Upper lobe of left lung (tissue), 6 donors: ENCODE results near the gene WBP2. TPM values are rescaled to one million over a fixed set of nuclear protein-coding genes. Genes with fewer than 3 reads are reported as not detected.

Source experiments
- ATAC-seq, 2 donors: fragments of 200-7000 bp; cut with Tn5 transposase; one replicate each; pipeline ENCODE4 v1.9.1; 2022; ENCODE audit warnings: mild to moderate bottlenecking in 2 of 2, moderate library complexity in 2 of 2; ENCODE audit not compliant: low FRiP score in 2 of 2
- DNase-seq, 2 donors: peaks; one replicate each; pipeline ENCODE4 v3.0.0-alpha.2; 2019 to 2020
- H3K27ac ChIP-seq, 4 donors: fragments of 200-600 bp; sonication (generic); one replicate each; pipeline ENCODE4 v1.5.1; 2016 to 2019
- H3K27me3 ChIP-seq, 4 donors: fragments of 200-600 bp; sonication (generic); one replicate each; pipeline ENCODE4 v1.5.1; 2017 to 2019
- H3K36me3 ChIP-seq, 4 donors: fragments of 200-600 bp; sonication (generic); one replicate each; pipeline ENCODE4 v1.5.1; 2016 to 2019
- H3K4me1 ChIP-seq, 4 donors: fragments of 200-600 bp; sonication (generic); one replicate each; pipeline ENCODE4 v1.5.1; 2018 to 2019
- H3K4me3 ChIP-seq, 4 donors: fragments of 200-600 bp; sonication (generic); one replicate each; pipeline ENCODE4 v1.5.1; 2017 to 2019; ENCODE audit warnings: mild to moderate bottlenecking in 2 of 4, moderate library complexity in 1 of 4
- H3K9me3 ChIP-seq, 4 donors: fragments of 200-600 bp; sonication (generic); one replicate each; pipeline ENCODE4 v1.5.1; 2018 to 2019
- CTCF ChIP-seq, 6 experiments: fragments of 450-650 bp in 4 of 6; fragments of 200-600 bp in 2 of 6; sonication (generic) in 2 of 6; IDR thresholded peaks; one replicate each; pipeline ENCODE4 v1.5.1; 2016 to 2019; ENCODE audit warnings: antibody characterized with exemption in 6 of 6
- EP300 ChIP-seq, 4 donors: sonication (generic); formaldehyde crosslinking; IDR thresholded peaks; one replicate each; pipeline ENCODE4 v1.5.1; 2017; ENCODE audit warnings: antibody characterized with exemption in 4 of 4, control low read depth in 2 of 4
- POLR2A ChIP-seq, 4 donors: fragments of 450-650 bp; IDR thresholded peaks; one replicate each; pipeline ENCODE4 v1.5.1; 2016 to 2017; ENCODE audit warnings: antibody characterized with exemption in 4 of 4, mild to moderate bottlenecking in 2 of 4
- POLR2AphosphoS5 ChIP-seq, 2 donors: sonication (generic); formaldehyde crosslinking; IDR thresholded peaks; one replicate each; pipeline ENCODE4 v1.5.1; 2017; ENCODE audit warnings: antibody characterized with exemption in 2 of 2
- WGBS, 2 donors: methylation state at CpG; one replicate each; pipeline ENCODE4 v1.1.5; 2017 to 2018; 5-methylcytosine and 5-hydroxymethylcytosine counted together
- total RNA-seq, 6 donors: library from RNA; depleted of rRNA in 4 of 6; stranded (reverse); fragments of >200 nt in 4 of 6; gene quantifications; one replicate each; pipeline versions ENCODE4 v1.1.0 to v1.2.1, GENCODE V29; 2016 to 2021
- donor health status: DM: no; HTN: no; CAD: no; lungs with moderate emphysema.
- donor health status: DM: no; HTN: yes; CAD: no; lungs with severe emphysema.

Gene WBP2
- total RNA-seq, 6 donors from 2014 or later = 70.1 to 183 (median 87.8) TPM

- ATAC-seq (peak in 1 of 2 donors; percentile 0), DNase-seq (peak in 1 of 2 donors; percentile 26)
- peaks cover 21 to 34% (median 24%) of the 10 kb centered on the region in 4 donors for H3K4me1 ChIP-seq
- TF ChIP-seq POLR2AphosphoS5 (IDR thresholded peaks at IDR 0.05) = no peak
- TF ChIP-seq EP300 (IDR thresholded peaks at IDR 0.05) = no peak
- TF ChIP-seq POLR2A (IDR thresholded peaks at IDR 0.05) = no peak
- no peak for TF ChIP-seq CTCF (IDR thresholded peaks at IDR 0.05)
- peak overlapping the region; percentile 90 to 94 (median 94) for H3K27ac ChIP-seq
- no peaks in the 10 kb centered on the region for H3K27me3 ChIP-seq
- H3K4me3 ChIP-seq = peak overlapping the region; percentile 26 to 97 (median 76)
- H3K36me3 ChIP-seq = peaks cover 16 to 52% (median 44%) of the 10 kb centered on the region in 4 donors
- 61 to 76% methylated on average over 14 to 25 of the region's 37 CpGs for WGBS, 2 donors
- no peaks in the 10 kb centered on the region for H3K9me3 ChIP-seq
Measured at GRCh38 chr17:75897160-75898019, 42.3 kb upstream of the WBP2 start.

GRCh38 chr17:75896415-75897159 is 41.5 kb upstream of the WBP2 start, which contains the start of gene TRIM65:
TRIM65 (minus strand) TSS chr17:75896951; CDS start chr17:75896937, 14 bp downstream.
- H3K4me3 ChIP-seq = peak within 1 kb of the TSS; percentile 26 to 97 (median 76)
- WGBS, 2 donors = 0% methylated on average over 13 of the region's 102 CpGs; no CpG with 5 or more reads in 1 of the 2 donors
- no peaks in the 10 kb centered on the region for H3K9me3 ChIP-seq
- no peaks in the 10 kb centered on the region for H3K27me3 ChIP-seq
- H3K4me1 ChIP-seq = peaks cover 21 to 34% (median 24%) of the 10 kb centered on the region in 4 donors
- H3K36me3 ChIP-seq = peaks cover 16 to 52% (median 44%) of the 10 kb centered on the region in 4 donors
- ATAC-seq (peak; percentile 81 to 93), DNase-seq (peak; percentile 84 to 97)
- peak within 1 kb of the TSS; percentile 90 to 94 (median 94) for H3K27ac ChIP-seq
- peak in 3 of 4 donors; percentile 69 to 92 (median 72) for TF ChIP-seq POLR2A (IDR thresholded peaks at IDR 0.05)
- TF ChIP-seq EP300 (IDR thresholded peaks at IDR 0.05) = no peak
- peak; percentile 60 to 77 for TF ChIP-seq POLR2AphosphoS5 (IDR thresholded peaks at IDR 0.05)
- TF ChIP-seq CTCF (IDR thresholded peaks at IDR 0.05) = peak in 5 of 6 experiments; percentile 46 to 71 (median 61)

- TF ChIP-seq POLR2AphosphoS5 (IDR thresholded peaks at IDR 0.05) (peak in 1 of 2 donors; percentile 26), CTCF (IDR thresholded peaks at IDR 0.05) (peak in 2 of 6 experiments; percentile 41 to 57), POLR2A (IDR thresholded peaks at IDR 0.05) (no peak)
- 22 to 44% methylated on average over 17 to 27 of the region's 28 CpGs for WGBS, 2 donors
- H3K4me3 ChIP-seq = peak overlapping the region; percentile 26 to 97 (median 76)
- H3K9me3 ChIP-seq = no peaks in the 10 kb centered on the region
- H3K27ac ChIP-seq = peak overlapping the region; percentile 90 to 94 (median 94)
- H3K36me3 ChIP-seq = peaks cover 20 to 52% (median 44%) of the 10 kb centered on the region in 4 donors
- H3K4me1 ChIP-seq = peaks cover 21 to 34% (median 24%) of the 10 kb centered on the region in 4 donors
- DNase-seq (peak in 1 of 2 donors; percentile 20), ATAC-seq (peak in 1 of 2 donors; percentile 0)
- H3K27me3 ChIP-seq = no peaks in the 10 kb centered on the region
Measured at GRCh38 chr17:75895370-75896155, 40.4 kb upstream of the WBP2 start.

GRCh38 chr17:75894049-75894733 is 39.1 kb upstream of the WBP2 start:
- no peak for ATAC-seq
- no peak for TF ChIP-seq POLR2A (IDR thresholded peaks at IDR 0.05)
- no peak for TF ChIP-seq POLR2AphosphoS5 (IDR thresholded peaks at IDR 0.05)
- no peak for TF ChIP-seq EP300 (IDR thresholded peaks at IDR 0.05)
- TF ChIP-seq CTCF (IDR thresholded peaks at IDR 0.05) = no peak
- H3K4me3 ChIP-seq = no peak overlapping the region

More at GRCh38 chr17:75894049-75894733, 39.1 kb upstream of the WBP2 start:
- 88 to 93% methylated on average over 22 of the region's 22 CpGs for WGBS, 2 donors
- Histone ChIP-seq H3K27me3 (no peaks in the 10 kb centered on the region), H3K9me3 (no peaks in the 10 kb centered on the region), H3K27ac (no peak overlapping the region), H3K36me3 (peaks cover 11 to 51% (median 39%) of the 10 kb centered on the region in 4 donors), H3K4me1 (peaks cover 21 to 34% (median 24%) of the 10 kb centered on the region in 4 donors)
- DNase-seq = no peak
